SU-DHL-6 (cell line): ENCODE data around the gene NLGN3.

Experiments used
- H2AFZ ChIP-seq: fragments of 200-600 bp; sonication (generic); 2 replicates; pipeline ENCODE4 v1.6.1; 2014; ENCODE audit warnings: low read depth, mild to moderate bottlenecking, moderate library complexity, mixed read lengths, antibody characterized with exemption, low read length; ENCODE audit not compliant: severe bottlenecking
- H3F3A ChIP-seq: fragments of 200-600 bp; shearing (Covaris generic); 2 replicates; pipeline ENCODE4 v1.6.0; 2016; ENCODE audit warnings: antibody characterized with exemption, mild to moderate bottlenecking; ENCODE audit not compliant: insufficient read depth
- H3K27ac ChIP-seq: fragments of 200-600 bp; sonication (generic); 2 replicates; pipeline ENCODE4 v1.5.1; 2016; ENCODE audit warnings: low read depth, mild to moderate bottlenecking, low read length, moderate library complexity, mixed read lengths
- H3K27me3 ChIP-seq: fragments of 200-600 bp; sonication (generic), shearing (Covaris generic); 2 replicates; pipeline ENCODE4 v1.6.0; 2014; ENCODE audit warnings: mild to moderate bottlenecking, low read length
- H3K36me3 ChIP-seq: fragments of 200-600 bp; sonication (generic); 2 replicates; pipeline ENCODE4 v1.6.1; 2014; ENCODE audit warnings: mild to moderate bottlenecking, low read length, mixed read lengths
- H3K4me2 ChIP-seq: fragments of 300-600, 200-600 bp; shearing (Covaris generic), sonication (generic); 2 replicates; pipeline ENCODE4 v1.6.0; 2014; ENCODE audit warnings: low read length, low read depth, mild to moderate bottlenecking; ENCODE audit not compliant: poor library complexity, severe bottlenecking
- H3K4me3 ChIP-seq: fragments of 200-600 bp; sonication (generic); 2 replicates; pipeline ENCODE4 v1.5.1; 2014; ENCODE audit warnings: antibody characterized with exemption, low read length, mild to moderate bottlenecking, mixed read lengths; ENCODE audit not compliant: insufficient read depth, poor library complexity, severe bottlenecking
- H3K79me2 ChIP-seq: fragments of 200-600 bp; sonication (generic); 2 replicates; pipeline ENCODE4 v1.6.1; 2014; ENCODE audit warnings: mild to moderate bottlenecking, low read length, moderate library complexity; ENCODE audit not compliant: insufficient read depth
- H3K9ac ChIP-seq: fragments of 200-600 bp; sonication (generic); 2 replicates; pipeline ENCODE4 v1.7.0; 2014; ENCODE audit warnings: mild to moderate bottlenecking, low read length
- H3K9me2 ChIP-seq: fragments of 200-600 bp; sonication (generic); replicated peaks from 2 replicates; pipeline ENCODE4 v1.6.1; 2014; ENCODE audit warnings: low read length; ENCODE audit not compliant: insufficient read depth
- H3K9me3 ChIP-seq: fragments of 200-600 bp; sonication (generic); 2 replicates; pipeline ENCODE4 v1.6.1; 2014; ENCODE audit warnings: low read length, mixed read lengths; ENCODE audit not compliant: insufficient read depth
- H4K20me1 ChIP-seq: fragments of 200-600 bp; sonication (generic); 2 replicates; pipeline ENCODE4 v1.6.1; 2014; ENCODE audit warnings: low read depth, mild to moderate bottlenecking, antibody characterized with exemption, low read length, moderate library complexity, mixed read lengths
- CTCF ChIP-seq: fragments of 200-600 bp; sonication (generic); IDR thresholded peaks from one replicate; pipeline ENCODE4 v1.5.1; 2017; ENCODE audit warnings: antibody characterized with exemption, mild to moderate bottlenecking, low read length, moderate library complexity; ENCODE audit not compliant: insufficient read depth, poor library complexity, severe bottlenecking
- EZH2phosphoT487 ChIP-seq: fragments of 200-600 bp; sonication (generic), shearing (Covaris generic); conservative IDR thresholded peaks from 2 replicates; pipeline ENCODE4 v1.6.1; 2018; ENCODE audit warnings: mild to moderate bottlenecking, antibody characterized with exemption, low read length, moderate library complexity, mixed read lengths

NLGN3 gene

GRCh38 chrX:71098951-71099506 is 45.6 kb upstream of the NLGN3 start:
- Histone ChIP-seq H3K4me2 (no peak overlapping the region), H3K9ac (no peak overlapping the region), H3K79me2 (no peaks in the 10 kb centered on the region), H4K20me1 (no peaks in the 10 kb centered on the region), H3F3A (no peaks in the 10 kb centered on the region), H3K9me2 (no peaks in the 10 kb centered on the region), H3K27ac (no peak overlapping the region), H3K36me3 (no peaks in the 10 kb centered on the region), H3K27me3 (no peaks in the 10 kb centered on the region), H3K9me3 (no peaks in the 10 kb centered on the region), H2AFZ (no peak overlapping the region), H3K4me3 (no peak overlapping the region)
- TF ChIP-seq EZH2phosphoT487, result no peak
- TF ChIP-seq CTCF, result no peak

DNA sequence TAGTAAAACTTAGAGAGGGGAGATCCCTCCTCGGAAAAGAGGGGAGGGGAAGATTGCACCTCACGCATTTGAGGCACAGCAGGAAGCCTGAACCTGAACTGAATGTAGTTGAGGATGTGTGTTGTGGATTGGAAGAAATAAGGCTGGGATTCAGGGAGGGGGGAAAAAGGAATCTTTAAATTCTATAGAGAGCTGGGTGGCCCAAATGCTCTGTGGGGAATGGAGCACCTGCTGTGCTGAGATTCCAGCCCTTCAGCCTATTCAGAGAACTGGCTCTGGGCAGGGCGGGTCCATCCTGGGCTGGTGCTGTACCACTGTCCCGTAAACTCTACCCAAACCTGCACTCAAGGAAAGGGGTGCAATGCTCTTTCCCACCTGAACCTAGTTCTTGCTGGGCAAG is 44.9 kb upstream of the NLGN3 start:
- Histone ChIP-seq H3K79me2 (no peaks in the 10 kb centered on the region), H3K4me3 (no peak overlapping the region), H2AFZ (no peak overlapping the region), H3K9ac (no peak overlapping the region), H3K36me3 (no peaks in the 10 kb centered on the region), H3K27ac (no peak overlapping the region), H3F3A (no peaks in the 10 kb centered on the region), H4K20me1 (no peaks in the 10 kb centered on the region), H3K9me2 (no peaks in the 10 kb centered on the region), H3K4me2 (no peak overlapping the region), H3K27me3 (no peaks in the 10 kb centered on the region), H3K9me3 (no peaks in the 10 kb centered on the region)
- TF ChIP-seq EZH2phosphoT487, result no peak
- TF ChIP-seq CTCF, result no peak

- Histone ChIP-seq H3K27me3 (no peaks in the 10 kb centered on the region), H3K4me2 (no peak overlapping the region)
These were observed 43.8 kb upstream of the NLGN3 start for GRCh38 chrX:71100581-71101505.

More at GRCh38 chrX:71100581-71101505, 43.8 kb upstream of the NLGN3 start:
- Histone ChIP-seq H3K27ac (no peak overlapping the region), H3F3A (no peaks in the 10 kb centered on the region), H3K9me2 (no peaks in the 10 kb centered on the region), H3K4me3 (no peak overlapping the region), H4K20me1 (no peaks in the 10 kb centered on the region), H3K9me3 (no peaks in the 10 kb centered on the region), H3K9ac (no peak overlapping the region), H3K36me3 (no peaks in the 10 kb centered on the region), H3K79me2 (no peaks in the 10 kb centered on the region), H2AFZ (no peak overlapping the region)
- no peak for TF ChIP-seq CTCF
- TF ChIP-seq EZH2phosphoT487, result no peak
